ENCODE measurements around the gene PRKACG. TPM values are rescaled to one million over a fixed set of nuclear protein-coding genes. Genes with fewer than 3 reads are reported as not detected.
A peak's percentile ranks its signal among the peaks of the same experiment; 100 is the strongest.

Gene PRKACG
- total and polyA plus RNA-seq, 2 experiments from 2014 or later: 0.13 TPM; not detected in 1

GRCh38 chr9:68975365-68976043 is 38.4 kb downstream of the PRKACG start:
- TF ChIP-seq CTCF (IDR thresholded peaks at IDR 0.05; ENCODE audit: low read depth, low read length): no peak
- H3K4me1 ChIP-seq (ENCODE audit: low read depth): peaks cover 28% of the 10 kb centered on the region
- DNase-seq (ENCODE audit: low read depth in 1 of 2, low spot score in 1 of 2): no peak
- no peaks in the 10 kb centered on the region for H3K9me3 ChIP-seq (ENCODE audit: low read depth)
- H3K4me3 ChIP-seq: no peak overlapping the region
- no peak overlapping the region for H3K27ac ChIP-seq
- no peaks in the 10 kb centered on the region for H3K27me3 ChIP-seq
- no peaks in the 10 kb centered on the region for H3K36me3 ChIP-seq

DNA sequence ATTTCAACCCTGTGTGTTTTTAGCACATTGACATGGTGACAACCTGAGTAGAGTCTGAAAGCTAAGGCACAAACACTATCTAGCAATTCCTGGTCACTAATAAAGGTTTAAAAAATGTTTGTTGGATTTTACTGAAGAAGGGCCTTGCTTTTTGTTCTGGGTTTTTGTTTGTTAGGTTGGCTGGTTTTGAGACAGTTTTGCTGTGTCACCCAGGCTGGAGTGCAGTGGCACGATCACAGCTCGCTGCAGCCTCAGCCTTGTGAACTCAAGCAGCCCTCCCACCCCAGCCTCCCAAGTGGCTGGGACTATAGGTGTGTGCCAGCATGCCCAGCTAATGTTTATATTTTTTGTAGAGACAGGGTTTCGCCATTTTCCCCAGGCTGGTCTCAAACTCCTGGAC is 39.0 kb downstream of the PRKACG start:
- Histone ChIP-seq H3K9me3 (ENCODE audit: low read depth) (no peaks in the 10 kb centered on the region), H3K27ac (peak overlapping the region; percentile 60), H3K27me3 (no peaks in the 10 kb centered on the region), H3K4me1 (ENCODE audit: low read depth) (peaks cover 22% of the 10 kb centered on the region), H3K4me3 (no peak overlapping the region), H3K36me3 (no peaks in the 10 kb centered on the region)
- DNase-seq (ENCODE audit: low read depth in 1 of 2, low spot score in 1 of 2): peak in 1 of 2 donors; percentile 23
- TF ChIP-seq CTCF (IDR thresholded peaks at IDR 0.05; ENCODE audit: low read depth, low read length): no peak

DNA sequence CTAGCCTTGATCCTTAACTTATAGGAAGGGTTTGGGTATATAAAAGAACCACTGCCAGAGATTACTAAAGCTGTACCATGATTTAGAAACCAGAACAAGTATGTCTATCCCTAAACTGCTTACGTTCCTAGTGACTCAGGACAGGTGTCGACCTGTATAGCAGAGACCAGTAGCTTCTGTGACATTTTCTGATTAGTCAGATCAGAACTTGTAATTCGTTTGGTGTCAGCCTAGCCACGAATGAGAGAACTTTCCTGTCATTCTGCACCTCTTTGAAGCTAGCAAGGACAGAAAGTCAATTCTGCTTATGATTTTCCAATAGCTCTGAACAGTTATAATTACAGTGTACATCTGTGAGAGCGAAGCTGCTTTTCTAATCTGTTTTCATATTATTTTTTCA is 39.5 kb downstream of the PRKACG start:
- DNase-seq (ENCODE audit: low read depth in 1 of 2, low spot score in 1 of 2): no peak
- TF ChIP-seq CTCF (IDR thresholded peaks at IDR 0.05; ENCODE audit: low read depth, low read length): no peak

DNA sequence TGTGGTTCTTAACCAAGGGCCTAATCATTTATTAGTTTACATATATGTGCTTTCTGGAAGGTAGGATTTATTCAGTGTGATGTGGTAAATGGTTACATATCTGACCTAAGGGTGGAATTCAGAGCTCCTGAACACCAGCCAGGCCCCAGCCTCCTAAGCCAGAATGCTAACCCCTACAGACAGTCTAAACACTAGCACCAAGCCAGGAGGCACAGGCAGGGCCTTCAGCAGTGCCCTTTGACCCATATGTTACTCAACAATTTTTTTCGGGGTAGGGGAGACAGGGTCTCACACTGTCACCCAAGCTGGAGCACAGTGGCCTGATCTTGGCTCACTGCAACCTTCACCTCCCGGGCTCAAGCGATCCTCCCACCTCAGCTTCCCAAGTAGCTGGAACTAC is 40.3 kb downstream of the PRKACG start:
- peaks cover 10% of the 10 kb centered on the region for H3K4me1 ChIP-seq (ENCODE audit: low read depth)
- H3K9me3 ChIP-seq (ENCODE audit: low read depth): no peaks in the 10 kb centered on the region
- H3K27ac ChIP-seq: no peak overlapping the region
- H3K36me3 ChIP-seq: no peaks in the 10 kb centered on the region
- no peaks in the 10 kb centered on the region for H3K27me3 ChIP-seq
- no peak for DNase-seq (ENCODE audit: low read depth in 1 of 2, low spot score in 1 of 2)
- H3K4me3 ChIP-seq: no peak overlapping the region
- no peak for TF ChIP-seq CTCF (IDR thresholded peaks at IDR 0.05; ENCODE audit: low read depth, low read length)

More for the DNA sequence above, 39.5 kb downstream of the PRKACG start:
- Histone ChIP-seq H3K36me3 (no peaks in the 10 kb centered on the region), H3K27me3 (no peaks in the 10 kb centered on the region), H3K4me1 (ENCODE audit: low read depth) (peaks cover 17% of the 10 kb centered on the region), H3K4me3 (no peak overlapping the region), H3K9me3 (ENCODE audit: low read depth) (no peaks in the 10 kb centered on the region), H3K27ac (peak overlapping the region; percentile 60)

DNA sequence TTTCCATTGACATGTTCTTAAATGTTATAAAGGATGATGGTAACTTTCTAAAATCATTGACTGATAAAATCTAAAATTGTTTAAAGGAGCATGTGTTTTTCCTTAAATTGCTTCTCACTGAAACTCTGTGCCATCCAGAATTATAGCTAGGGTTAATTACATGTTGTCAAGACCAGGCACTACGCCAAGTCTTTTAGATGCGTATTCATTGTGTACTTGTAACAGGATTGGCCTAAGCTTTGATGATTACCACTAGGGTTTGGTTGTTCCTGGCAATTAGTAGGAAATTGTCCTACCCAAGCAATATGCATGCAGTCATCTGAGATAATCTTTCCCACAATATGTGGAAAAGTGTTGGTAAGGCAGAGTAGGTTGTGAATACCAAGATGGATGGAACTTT is 43.8 kb downstream of the PRKACG start:
- Histone ChIP-seq H3K27ac (no peak overlapping the region), H3K36me3 (no peaks in the 10 kb centered on the region), H3K27me3 (no peaks in the 10 kb centered on the region), H3K9me3 (ENCODE audit: low read depth) (no peaks in the 10 kb centered on the region), H3K4me3 (no peak overlapping the region), H3K4me1 (ENCODE audit: low read depth) (peaks cover 10% of the 10 kb centered on the region)
- no peak for DNase-seq (ENCODE audit: low read depth in 1 of 2, low spot score in 1 of 2)
- TF ChIP-seq CTCF (IDR thresholded peaks at IDR 0.05; ENCODE audit: low read depth, low read length): no peak
